HG03575 (cell line): ENCODE results near the gene MAD1L1.
"Not testable (repeated sequence)": the region's sequence is repeated elsewhere in the genome, so short reads cannot be mapped to it uniquely, and the experiment has no call there.

ENCODE experiments used
- ATAC-seq: cut with Tn5 transposase; IDR thresholded peaks from one replicate; pipeline ENCODE4 v1.9.1; 2021; ENCODE audit not compliant: unreplicated experiment, insufficient number of reproducible peaks, low FRiP score; ENCODE audit errors: extremely low read depth

MAD1L1 gene

DNA sequence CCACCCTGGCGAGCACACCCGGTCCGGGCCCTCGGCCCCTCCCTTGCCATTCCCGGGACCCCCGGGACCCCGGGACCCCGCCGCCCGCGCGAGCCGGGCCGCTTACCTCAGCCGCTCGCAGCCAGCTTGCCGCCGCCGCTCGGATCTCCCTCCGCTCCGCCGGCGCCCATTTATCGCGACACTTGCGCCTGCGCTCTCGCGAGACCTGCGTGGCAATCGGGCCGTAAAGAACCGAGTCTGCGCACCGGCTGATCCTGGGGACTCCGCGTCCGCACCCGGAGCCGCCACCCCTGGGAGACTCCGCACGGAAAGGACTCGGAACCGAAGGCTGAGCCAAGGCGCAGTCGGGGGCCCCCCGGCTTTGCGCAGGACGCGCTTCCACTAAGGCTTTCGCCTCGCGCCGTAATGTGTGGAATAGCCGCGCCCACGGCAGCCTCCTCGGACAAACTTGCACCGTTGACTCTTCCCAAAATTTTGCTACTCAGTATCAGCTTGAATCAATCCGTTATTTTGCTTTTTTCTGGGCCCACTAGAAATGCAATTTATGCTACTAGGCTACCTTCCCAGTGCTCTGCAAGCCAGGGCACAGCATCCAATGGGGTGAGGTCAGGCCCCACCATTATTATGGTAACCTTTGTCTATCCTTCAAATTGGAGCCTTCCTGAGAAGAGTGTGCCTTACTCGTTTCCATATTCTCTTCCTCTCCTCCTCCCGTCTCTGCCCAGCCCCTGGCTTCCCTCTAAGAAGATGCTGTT is at the start of gene MAD1L1:
Gene MAD1L1, minus strand, starts transcription at position 180 of the 755 bp plus-strand sequence. CDS start 2,812 bp downstream, outside the sequence.
- ATAC-seq = no peak

DNA sequence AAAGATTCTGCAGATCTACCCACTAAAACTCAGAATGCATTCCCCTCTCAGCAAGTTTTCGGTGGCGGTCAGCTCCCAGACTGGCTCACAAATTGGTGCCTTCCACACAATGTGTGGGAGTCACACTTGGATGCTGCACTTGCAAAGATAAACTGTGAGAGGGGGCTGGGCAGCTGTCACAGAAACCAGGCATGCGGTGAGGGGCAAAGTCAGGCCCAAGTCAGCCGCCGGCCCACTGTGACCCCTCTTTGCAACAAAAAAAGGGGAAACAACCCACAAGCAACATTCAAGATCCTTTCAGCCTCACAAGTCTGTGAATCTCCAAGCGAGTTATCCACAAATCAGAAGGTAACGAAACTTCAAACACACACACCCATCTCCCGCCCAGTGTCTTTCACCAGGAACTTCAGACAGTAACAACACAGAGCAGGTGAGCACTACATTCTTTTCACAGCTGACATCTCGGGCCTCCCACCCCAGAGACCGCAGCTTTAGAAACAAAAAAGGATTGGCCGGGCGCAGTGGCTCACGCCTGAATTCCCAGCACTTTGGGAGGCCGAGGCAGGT is 49.5 kb upstream of the MAD1L1 start:
- no peak for ATAC-seq

DNA sequence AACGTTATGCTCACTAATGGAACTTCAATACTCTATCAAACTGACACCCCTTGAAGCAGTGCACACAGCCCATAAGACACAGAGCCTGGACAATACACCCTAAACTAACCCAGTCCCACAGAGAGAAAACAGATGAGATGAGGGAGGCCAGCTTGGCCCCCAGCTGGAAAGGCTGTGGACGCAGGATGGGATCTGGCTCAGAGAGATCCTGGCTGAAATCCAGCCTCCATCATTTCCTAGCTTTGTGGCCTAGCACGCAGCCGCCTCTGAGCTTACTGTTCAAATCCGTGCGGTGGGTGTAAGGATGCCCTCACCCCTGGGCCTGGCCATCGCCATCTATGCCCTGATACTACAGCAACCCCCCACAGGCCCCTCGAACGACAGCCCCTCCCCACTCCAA is 48.8 kb upstream of the MAD1L1 start:
- no peak for ATAC-seq

DNA sequence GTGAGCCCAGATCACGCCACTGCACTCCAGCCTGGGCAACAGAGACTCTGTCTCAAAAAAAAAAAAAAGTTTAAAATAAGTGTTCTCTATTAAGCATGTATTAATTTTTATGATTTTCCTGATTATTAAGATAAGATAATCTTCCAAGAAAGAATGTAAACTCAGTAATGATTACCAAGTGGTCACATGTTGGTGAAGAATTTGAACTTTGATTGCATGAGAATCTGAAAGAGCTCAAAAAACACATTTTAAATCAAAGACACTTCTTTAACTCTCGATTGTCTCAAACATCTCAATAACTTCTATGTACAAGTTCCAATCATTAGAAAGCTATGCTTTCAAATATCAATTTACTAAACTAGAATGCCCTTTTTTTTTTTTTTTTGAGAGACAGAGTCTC is 47.7 kb upstream of the MAD1L1 start:
- ATAC-seq = no peak

DNA sequence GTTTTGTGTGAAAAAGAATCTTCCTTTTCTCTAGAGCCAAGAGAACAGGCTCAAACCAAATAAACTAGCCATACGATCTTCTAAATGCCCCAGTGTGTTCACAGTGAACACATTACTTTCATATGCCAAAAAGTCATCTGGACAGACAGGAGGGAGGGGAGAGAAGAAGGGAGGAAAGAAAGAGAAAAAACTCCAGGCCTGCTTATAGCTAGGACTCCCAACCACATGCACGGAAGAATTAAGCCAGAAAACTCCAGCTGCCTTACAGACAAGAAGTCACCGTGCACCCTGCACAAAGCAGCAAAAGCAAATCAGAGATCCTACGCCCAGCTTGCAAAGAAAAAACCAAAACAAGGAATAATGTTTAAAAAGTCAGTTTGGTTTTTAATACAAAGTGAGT is 47.2 kb upstream of the MAD1L1 start:
- ATAC-seq = no peak

DNA sequence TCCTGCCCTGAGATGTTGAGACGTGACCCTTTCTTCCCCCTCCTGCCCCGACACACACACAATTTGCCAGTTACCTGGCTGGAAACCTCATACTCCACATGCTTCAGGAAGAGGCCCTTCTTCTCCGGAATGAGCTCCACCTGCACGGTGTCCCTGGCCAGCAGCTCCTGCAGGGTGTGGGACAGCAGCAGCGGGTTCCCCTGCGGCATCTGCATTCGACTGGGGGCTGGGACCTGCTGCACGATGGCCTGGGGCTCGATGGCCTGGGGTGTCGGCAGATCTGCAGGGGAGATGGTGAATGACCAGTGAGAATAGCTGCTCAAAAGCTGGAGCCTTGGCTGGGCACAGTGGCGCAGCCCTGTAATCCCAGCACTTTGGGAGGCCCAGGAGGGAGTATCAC is 45.3 kb upstream of the MAD1L1 start:
- no peak for ATAC-seq

DNA sequence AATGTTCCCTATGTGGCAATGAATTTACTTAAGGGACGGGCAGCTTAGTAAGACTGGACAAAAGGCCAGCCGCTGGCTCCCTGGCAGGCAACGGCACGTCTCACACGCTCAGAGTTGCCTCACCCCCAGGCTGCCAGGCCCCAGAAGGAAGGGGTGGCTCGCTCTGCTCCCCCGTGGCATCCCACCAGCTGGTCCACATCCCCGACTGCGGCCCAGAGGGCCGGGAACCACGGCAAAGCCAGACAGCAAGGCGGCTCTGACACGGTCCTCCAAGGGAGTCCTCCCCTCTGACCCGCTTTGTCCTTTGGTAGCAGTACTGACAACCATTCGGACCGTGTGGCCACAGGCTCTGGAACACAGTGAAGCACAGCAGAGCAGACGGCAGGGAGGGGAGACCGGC is 43.4 kb upstream of the MAD1L1 start:
- no peak for ATAC-seq

DNA sequence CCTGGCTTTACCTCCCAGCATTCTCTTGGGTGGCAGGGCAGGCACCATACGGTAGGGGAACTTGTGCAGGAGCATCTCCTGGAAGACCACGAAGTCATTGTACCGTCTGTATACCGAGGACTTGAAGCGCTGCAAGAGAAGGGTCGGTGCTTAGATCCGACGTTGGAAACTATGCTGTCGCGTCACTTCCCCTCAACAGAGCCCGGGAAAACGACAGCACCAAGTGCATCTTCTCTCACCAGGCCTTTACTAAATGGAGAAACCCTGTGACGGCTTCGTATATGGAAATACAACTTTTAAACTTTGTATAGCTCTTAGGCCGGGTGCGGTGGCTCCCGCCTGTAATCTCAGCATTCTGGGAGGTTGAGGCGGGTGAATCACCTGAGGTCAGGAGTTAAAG is 42.4 kb upstream of the MAD1L1 start:
- ATAC-seq = no peak

DNA sequence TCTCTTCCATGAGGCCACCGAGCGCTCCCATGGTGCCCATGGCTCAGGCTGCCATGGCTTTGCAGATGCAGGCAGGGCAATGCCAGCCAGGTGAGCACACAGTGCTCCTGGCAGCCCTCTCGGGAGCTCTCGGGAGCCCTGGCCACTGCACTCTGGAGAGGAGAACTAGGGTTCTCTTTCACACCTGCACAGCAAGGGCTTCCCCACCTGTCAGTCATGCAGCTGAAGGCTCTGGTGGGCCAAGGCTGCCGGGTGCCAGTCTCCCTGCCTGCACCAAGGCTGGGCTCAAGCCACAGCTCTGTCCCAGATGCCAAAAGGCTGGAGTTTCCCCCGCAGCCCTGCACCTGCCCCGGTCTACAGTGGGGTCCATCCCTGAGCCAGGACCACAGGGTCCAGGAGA is 41.9 kb upstream of the MAD1L1 start:
- ATAC-seq = no peak

DNA sequence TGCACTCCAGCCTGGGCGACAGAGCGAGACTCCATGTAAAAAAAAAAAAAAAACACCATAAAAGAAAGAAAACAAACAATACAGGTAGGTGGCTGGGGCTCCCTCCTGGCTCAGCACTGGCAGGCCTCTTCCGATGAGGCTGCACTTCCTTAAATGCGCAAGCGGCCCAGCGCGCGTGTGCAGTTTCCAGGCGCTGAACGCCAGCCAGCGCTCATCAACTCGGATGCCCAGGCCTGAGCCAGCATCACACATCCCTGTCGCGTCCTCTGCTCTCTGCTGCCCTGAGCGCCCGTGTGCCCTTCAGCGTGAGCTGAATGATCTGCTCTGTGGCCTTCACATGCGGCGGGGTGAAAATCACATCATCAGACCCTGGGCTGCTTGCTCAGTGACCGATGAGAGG is 41.1 kb upstream of the MAD1L1 start:
- ATAC-seq = no peak

DNA sequence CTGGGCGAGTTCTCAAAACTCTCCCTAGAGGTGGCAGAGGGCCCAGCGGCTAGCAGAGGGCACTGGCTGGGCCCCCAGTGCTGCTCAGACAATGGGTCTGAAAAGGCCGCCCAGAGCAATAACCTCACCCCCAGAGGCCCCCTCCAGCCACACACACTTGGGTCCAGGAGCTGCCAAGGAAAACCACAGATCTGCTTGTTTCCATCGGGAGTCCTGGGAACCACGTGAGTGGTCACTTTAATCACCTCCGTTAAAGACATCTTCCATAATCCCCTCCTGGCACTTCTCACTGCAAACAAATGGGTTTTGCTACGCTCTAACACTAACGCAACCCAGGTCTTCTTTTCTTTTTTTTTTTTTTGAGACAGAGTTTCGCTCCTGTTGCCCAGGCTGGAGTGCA is 39.3 kb upstream of the MAD1L1 start:
- no peak for ATAC-seq

DNA sequence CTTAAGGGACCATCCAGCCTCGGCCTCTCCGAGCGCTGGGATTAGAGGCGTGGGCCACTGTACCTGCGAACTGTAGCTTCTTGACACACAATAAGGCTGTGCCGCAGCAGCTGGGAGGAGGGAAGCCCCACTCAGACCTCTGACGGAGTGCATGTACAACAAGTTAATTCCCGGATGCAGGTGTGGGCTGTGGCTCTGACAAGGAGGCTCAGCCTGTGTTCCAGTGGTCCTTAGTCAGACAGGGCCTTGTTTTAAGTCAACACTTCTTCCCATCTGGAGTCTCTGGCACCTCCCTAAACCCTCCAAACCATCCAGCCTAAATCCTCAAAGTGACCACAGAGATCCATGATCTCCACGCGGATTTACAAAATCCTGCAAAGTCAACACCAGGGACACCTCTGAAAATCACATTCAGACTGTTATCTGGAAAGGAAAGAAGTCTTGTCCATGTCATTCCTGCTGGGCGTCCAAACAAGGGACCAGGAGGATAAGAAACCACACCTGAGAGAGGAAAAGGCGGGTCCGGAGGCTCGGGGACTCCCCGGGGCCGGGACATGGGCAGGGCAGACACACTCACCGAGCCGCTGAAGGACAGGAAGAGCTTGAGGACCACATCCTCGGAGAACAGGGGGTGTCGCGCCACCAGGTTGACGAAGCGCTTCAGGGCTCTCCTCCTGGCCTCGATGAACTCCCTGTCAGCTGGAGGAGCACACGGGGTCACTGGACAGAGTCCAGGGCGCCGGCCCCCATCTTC is 38.7 kb upstream of the MAD1L1 start:
- ATAC-seq = no peak

DNA sequence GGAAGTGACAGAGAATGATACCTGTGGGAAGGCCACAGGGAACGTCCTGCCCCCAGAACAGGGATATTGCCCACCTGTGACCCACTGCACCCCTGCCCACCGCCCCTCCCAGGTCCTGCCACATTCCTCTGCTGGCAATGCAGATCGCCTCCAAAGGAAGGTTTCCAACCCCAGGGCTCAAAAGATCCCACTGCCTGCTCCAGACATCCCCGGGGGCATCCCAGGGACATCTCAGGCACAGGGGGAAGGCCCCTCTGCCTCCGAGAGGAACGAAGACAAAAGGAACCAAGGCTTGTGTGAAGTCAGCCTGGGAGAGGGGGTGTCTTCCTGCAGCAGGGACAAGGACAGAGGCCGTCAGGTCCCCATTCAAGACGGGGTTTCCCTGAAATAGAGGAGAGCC is 37.8 kb upstream of the MAD1L1 start:
- ATAC-seq = no peak

DNA sequence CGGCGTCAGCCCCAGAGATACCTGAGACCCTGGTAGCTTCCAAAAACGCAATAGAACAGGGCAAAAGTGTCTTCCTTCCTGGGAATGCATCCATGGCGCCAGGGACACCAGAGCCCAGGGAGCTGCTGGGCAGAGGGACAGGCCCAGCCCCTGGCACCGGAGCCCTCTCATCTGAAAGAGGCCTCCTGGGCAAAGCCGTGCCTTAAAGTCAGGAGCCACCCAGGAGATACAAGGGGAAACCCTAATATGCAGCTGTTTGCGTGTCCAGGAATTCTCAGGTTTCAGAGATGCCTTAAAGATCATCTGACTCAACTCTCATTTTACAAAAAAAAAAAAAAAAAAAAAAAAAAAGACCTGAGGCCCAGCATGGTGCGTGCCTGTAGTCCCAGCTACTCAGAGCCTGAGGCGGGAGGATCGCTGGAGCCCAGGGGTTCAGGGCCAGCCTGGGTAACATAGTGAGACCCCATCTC is 37.3 kb upstream of the MAD1L1 start:
- no peak for ATAC-seq

DNA sequence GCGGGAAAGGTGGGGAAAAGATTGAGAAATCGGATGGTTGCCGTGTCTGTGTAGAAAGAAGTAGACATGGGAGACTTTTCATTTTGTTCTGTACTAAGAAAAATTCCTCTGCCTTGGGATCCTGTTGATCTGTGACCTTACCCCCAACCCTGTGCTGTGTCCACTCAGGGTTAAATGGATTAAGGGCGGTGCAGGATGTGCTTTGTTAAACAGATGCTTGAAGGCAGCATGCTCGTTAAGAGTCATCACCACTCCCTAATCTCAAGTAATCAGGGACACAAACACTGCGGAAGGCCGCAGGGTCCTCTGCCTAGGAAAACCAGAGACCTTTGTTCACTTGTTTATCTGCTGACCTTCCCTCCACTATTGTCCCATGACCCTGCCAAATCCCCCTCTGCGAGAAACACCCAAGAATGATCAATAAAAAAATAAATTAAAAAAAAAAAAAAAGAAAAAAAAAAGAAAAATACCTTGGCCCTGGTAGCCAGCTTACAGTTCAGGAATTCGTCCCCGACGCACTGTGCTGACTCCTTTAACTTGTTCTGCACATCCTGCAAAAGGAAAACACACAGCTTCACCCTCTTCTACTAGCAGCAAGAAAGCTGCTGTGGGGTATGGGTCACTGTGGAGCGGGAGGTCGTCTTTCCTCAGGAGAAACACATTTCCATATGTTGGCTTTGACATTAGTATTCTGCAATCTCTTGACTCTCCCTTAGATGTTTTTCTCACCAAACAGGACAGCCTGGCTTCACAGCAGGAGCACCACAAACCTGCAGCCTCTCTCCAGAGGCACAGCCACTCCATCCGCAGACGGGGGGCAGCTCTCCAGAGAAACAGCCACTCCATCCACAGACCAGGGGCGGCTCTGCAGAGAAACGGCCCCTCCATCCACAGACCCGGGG is 36.6 kb upstream of the MAD1L1 start:
- not testable (repeated sequence) for ATAC-seq

DNA sequence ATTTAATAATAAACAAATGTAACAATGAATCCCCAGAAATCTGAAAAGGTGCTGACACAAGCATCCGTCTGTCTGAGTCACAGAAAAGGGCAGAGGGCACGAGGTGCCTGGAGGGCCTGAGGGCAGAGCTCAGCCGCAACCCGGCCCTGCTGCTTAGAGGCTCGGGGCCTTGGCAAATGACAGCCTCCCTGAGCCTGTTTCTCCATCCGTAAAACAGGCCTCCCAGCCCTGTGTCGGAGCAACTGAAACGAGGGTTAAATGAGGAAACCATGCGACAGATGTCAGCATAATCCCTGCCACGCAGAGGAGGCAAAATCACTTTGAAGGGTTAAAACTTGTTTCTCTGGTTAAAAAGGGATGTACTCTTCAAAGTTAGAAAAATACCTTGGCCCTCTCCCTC is 34.2 kb upstream of the MAD1L1 start:
- ATAC-seq = no peak

DNA sequence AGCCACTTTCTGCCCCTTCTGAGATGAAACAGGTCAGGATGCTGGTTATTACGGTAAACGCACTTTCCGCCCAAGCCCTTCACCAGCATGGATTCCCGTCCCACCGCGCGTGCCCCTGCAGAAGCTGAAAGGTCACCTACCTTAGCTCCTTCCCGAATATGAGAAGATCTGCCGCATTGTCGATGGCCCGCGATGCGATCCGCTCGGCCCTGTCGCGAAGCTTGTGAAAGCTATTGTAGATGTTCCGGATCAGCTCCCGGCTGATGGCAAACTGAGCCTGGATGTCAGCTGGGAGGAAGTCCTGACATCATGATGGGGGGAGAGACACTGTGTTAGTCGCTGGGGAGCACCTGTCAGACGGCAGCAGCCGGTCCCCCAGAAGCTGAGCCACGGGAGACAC is 31.4 kb upstream of the MAD1L1 start:
- no peak for ATAC-seq

DNA sequence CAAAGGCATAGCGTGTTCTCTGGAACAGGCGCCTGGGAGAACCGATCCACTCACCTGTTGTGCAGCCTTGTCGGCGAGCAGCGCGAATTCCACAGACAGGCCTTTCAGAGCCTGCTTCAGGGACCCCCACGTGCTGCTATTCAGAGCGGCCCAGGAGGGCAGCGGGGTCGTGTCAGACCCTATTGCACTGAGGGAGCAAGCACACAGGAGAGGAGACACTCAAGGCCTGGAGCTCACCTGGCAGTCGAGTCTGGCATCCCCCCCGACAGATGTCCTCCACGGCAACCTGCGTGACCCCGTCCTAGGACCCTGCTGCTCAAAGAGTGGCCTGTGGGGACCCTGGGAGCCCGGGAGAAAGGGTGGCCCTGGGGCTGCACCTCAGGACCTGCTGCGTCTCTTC is 30.4 kb upstream of the MAD1L1 start:
- ATAC-seq = no peak

DNA sequence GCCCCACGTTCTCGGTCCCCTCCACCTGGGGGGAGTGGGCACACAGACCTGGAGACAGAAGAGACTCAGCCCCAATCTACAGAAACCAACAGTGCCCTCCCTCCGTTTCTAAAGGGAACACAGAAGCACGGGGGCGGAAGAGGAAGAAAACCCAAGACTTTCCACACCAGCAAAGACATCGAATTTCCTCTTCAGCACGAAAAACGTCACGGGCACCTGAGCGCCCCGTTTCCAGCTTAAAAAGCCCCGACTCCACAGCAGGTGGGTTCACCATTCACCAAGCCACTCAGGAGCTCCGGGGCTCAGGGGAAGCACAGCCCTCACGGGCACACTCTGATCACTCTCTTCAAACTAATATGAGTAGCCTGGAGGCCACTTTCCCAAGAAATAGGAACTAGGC is 28.9 kb upstream of the MAD1L1 start:
- no peak for ATAC-seq
